HG02642 (cell line): ENCODE data around the gene HOXD4.

Experiments used
- ATAC-seq: cut with Tn5 transposase; IDR thresholded peaks from one replicate; pipeline ENCODE4 v1.9.1; 2021; ENCODE audit warnings: mild to moderate bottlenecking; ENCODE audit not compliant: unreplicated experiment, poor library complexity

HOXD4 gene

GRCh38 chr2:176112375-176113302 is 38.7 kb upstream of the HOXD4 start:
- ATAC-seq, result no peak

GRCh38 chr2:176114120-176114929 is 37.0 kb upstream of the HOXD4 start:
- no peak for ATAC-seq

- no peak for ATAC-seq
Measured at GRCh38 chr2:176114930-176115625, 36.3 kb upstream of the HOXD4 start.

GRCh38 chr2:176115883-176116813 is 35.2 kb upstream of the HOXD4 start, which contains the start of gene HOXD10:
TSS of gene HOXD10 (plus strand) at chr2:176116778. CDS start at chr2:176116834, 56 bp downstream.
- ATAC-seq, result no peak

GRCh38 chr2:176117162-176117822 is 34.1 kb upstream of the HOXD4 start:
- no peak for ATAC-seq

- no peak for ATAC-seq
Measured at GRCh38 chr2:176117823-176118371, 33.5 kb upstream of the HOXD4 start.

GRCh38 chr2:176118601-176119339 is 32.6 kb upstream of the HOXD4 start:
- ATAC-seq, result no peak

- ATAC-seq, result no peak
Measured at GRCh38 chr2:176120364-176121189, 30.8 kb upstream of the HOXD4 start.

GRCh38 chr2:176121190-176122051 is 29.9 kb upstream of the HOXD4 start:
- ATAC-seq, result no peak

- ATAC-seq, result no peak
Measured at GRCh38 chr2:176122052-176122682, 29.2 kb upstream of the HOXD4 start.

- ATAC-seq, result no peak
Measured at GRCh38 chr2:176122683-176123410, 28.5 kb upstream of the HOXD4 start, which contains the start of gene HOXD9. TSS of gene HOXD9 (plus strand) at chr2:176122719. CDS start at chr2:176122769, 50 bp downstream.

- ATAC-seq, result no peak
Measured at GRCh38 chr2:176123411-176124109, 27.8 kb upstream of the HOXD4 start.

GRCh38 chr2:176124110-176124946 is 27.0 kb upstream of the HOXD4 start:
- no peak for ATAC-seq
